ENCODE data around the gene CDC42EP5. TPM values are rescaled to one million over a fixed set of nuclear protein-coding genes. Genes with fewer than 3 reads are reported as not detected.
A peak's percentile ranks its signal among the peaks of the same experiment; 100 is the strongest.
"Not testable (repeated sequence)": the region's sequence is repeated elsewhere in the genome, so short reads cannot be mapped to it uniquely, and the experiment has no call there.

CDC42EP5 gene
- total RNA-seq, 1 donor from 2014 or later: 4.7 TPM

GRCh38 chr19:54489766-54490165 lies 16.7 kb upstream of the CDC42EP5 start:
- no peak for DNase-seq (ENCODE audit: low read depth)

GRCh38 chr19:54489341-54489740 lies 16.2 kb upstream of the CDC42EP5 start:
- DNase-seq (ENCODE audit: low read depth): no peak

- no peak for DNase-seq (ENCODE audit: low read depth)
These were observed 12.8 kb upstream of the CDC42EP5 start for GRCh38 chr19:54485851-54486250.

GRCh38 chr19:54484451-54484850 lies 11.4 kb upstream of the CDC42EP5 start:
- DNase-seq (ENCODE audit: low read depth): no peak

- DNase-seq (ENCODE audit: low read depth): no peak
These were observed 9.8 kb upstream of the CDC42EP5 start for GRCh38 chr19:54482889-54483288.

- peak; percentile 22 for DNase-seq (ENCODE audit: low read depth)
These were observed 8.3 kb upstream of the CDC42EP5 start for GRCh38 chr19:54481326-54481930.

GRCh38 chr19:54480051-54480450 lies 7.0 kb upstream of the CDC42EP5 start:
- no peak for DNase-seq (ENCODE audit: low read depth)

GRCh38 chr19:54478677-54479266 lies 5.7 kb upstream of the CDC42EP5 start:
- DNase-seq (ENCODE audit: low read depth): peak; percentile 39

- no peak for DNase-seq (ENCODE audit: low read depth)
These were observed 4.6 kb upstream of the CDC42EP5 start for GRCh38 chr19:54477650-54478049.

- DNase-seq (ENCODE audit: low read depth): no peak
These were observed 2.6 kb upstream of the CDC42EP5 start for GRCh38 chr19:54475706-54476105.

- no peak for DNase-seq (ENCODE audit: low read depth)
These were observed 836 bp upstream of the CDC42EP5 start for GRCh38 chr19:54473892-54474372.

GRCh38 chr19:54470991-54471782 lies 1.9 kb downstream of the CDC42EP5 start:
- DNase-seq (ENCODE audit: low read depth): no peak

- no peak for DNase-seq (ENCODE audit: low read depth)
These were observed 2.7 kb downstream of the CDC42EP5 start for GRCh38 chr19:54470276-54470887.

GRCh38 chr19:54469496-54469934 lies 3.6 kb downstream of the CDC42EP5 start:
- DNase-seq (ENCODE audit: low read depth): no peak

GRCh38 chr19:54466110-54466480 lies 7.0 kb downstream of the CDC42EP5 start:
- DNase-seq (ENCODE audit: low read depth): not testable (repeated sequence)

GRCh38 chr19:54465426-54466109 lies 7.5 kb downstream of the CDC42EP5 start:
- DNase-seq (ENCODE audit: low read depth): no peak

GRCh38 chr19:54464630-54465425 lies 8.3 kb downstream of the CDC42EP5 start:
- peak; percentile 68 for DNase-seq (ENCODE audit: low read depth)

GRCh38 chr19:54464044-54464629 lies 9.0 kb downstream of the CDC42EP5 start:
- DNase-seq (ENCODE audit: low read depth): peak; percentile 98

- no peak for DNase-seq (ENCODE audit: low read depth)
These were observed 9.5 kb downstream of the CDC42EP5 start, which contains the start of gene LENG9 for GRCh38 chr19:54463531-54464043. LENG9 (minus strand) TSS chr19:54463778; CDS start chr19:54463526, 252 bp downstream.

Data from renal cortical epithelial cell (primary cell).